ENCODE data around the gene RAP1GAP2.
A peak's percentile ranks its signal among the peaks of the same experiment; 100 is the strongest.

RAP1GAP2 gene

DNA sequence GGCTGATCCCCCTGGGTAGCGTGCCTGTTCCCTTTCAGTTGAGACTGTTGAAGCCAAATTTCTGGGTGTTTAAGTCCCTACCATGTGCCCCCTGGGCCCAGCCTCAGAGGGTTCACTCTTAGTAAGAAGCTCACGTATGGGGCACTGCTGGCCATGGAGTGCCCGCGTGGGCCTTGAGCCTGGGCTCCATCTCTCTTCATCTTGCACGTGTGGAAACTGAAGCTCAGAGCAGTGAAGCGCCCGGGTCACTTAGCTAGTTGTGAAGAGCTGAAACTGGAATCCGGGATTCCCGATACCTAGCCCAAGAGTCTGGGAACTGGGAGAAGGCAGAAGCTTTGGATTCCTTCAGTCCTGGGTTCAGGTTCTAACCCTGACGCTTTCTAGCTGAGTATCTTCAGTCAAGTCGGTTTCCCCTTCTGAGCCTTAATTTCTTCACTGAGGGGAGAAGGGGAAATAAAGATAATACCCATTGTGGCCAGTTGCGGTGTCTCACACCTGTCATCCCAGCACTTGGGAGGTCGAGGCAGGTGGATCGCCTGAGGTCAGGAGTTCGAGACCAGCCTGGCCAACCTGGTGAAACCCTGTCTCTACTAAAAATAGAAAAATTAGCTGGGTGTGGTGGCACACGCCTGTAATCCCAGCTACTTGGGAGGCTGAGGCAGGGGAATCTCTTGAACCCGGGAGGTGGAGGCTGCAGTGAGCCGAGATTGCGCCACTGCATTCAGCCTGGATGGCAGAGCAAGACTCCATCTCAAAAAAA lies 163.3 kb downstream of the RAP1GAP2 start:
- no peak for DNase-seq (ENCODE audit: insufficient read length, low spot score)
- no peak for TF ChIP-seq POLR2A (IDR thresholded peaks at IDR 0.05; ENCODE audit: low read depth, low read length)
- no peak for FAIRE-seq

DNA sequence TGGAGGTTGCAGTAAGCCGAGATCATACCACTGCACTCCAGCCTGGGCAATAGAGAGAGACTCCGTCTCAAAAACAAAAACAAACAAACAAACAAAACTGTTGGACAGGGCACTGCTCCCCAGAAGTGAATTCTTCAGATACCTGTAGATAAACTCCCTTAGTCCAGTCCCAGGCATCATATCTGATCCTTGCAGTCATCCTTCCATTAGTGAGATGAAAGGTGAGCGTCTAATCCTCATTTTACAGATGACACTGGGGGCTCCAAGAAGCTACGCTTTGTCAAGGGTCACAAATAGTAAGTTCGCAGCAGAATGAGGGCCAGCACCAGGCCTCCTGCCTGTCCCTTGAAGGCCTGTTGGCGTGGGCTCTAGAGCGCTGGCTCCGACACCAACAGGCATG lies 165.2 kb downstream of the RAP1GAP2 start:
- DNase-seq (ENCODE audit: insufficient read length, low spot score) (no peak), FAIRE-seq (no peak)
- no peak for TF ChIP-seq POLR2A (IDR thresholded peaks at IDR 0.05; ENCODE audit: low read depth, low read length)

DNA sequence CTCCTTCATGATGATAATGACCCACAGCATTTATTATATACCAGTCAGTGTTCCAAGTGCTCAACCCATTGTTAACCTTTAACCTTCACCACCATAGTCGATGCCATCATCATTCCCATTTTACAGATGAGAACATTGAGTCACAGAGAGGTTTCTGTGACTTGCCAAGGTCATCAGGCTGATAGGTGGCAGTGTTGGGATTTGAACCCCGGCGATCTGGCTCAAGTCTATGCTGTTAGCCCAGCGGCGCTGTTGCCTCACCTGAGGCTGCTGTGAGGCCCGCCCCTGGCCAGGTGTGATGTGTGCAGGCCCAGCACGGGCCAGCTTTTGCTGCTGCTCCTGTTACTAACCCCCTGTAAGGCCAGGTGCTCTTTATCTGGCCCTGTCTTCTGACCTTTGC lies 166.0 kb downstream of the RAP1GAP2 start:
- TF ChIP-seq POLR2A (IDR thresholded peaks at IDR 0.05; ENCODE audit: low read depth, low read length), result no peak
- FAIRE-seq (no peak), DNase-seq (ENCODE audit: insufficient read length, low spot score) (no peak)

DNA sequence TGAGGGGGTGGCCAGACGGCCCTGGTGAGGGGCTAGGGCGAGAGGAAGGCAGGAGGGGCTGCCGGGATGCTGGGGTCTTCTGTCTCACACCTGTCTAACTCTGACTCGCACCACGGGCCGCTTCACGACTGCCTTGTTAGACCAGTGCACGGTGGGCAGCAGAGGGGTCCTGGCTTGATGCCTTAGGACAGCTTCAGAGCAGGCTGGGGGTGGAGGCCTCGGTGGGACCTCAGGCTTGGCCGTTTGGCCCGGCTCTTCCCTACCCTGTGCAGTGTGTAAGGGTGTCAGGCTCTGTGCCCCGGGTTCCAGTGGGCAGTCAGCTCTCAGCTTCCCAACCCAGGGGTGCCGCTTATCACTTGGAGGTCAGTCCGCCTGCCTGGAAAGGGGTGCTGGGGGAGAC lies 166.5 kb downstream of the RAP1GAP2 start:
- FAIRE-seq, result no peak
- TF ChIP-seq POLR2A (IDR thresholded peaks at IDR 0.05; ENCODE audit: low read depth, low read length), result no peak
- no peak for DNase-seq (ENCODE audit: insufficient read length, low spot score)

DNA sequence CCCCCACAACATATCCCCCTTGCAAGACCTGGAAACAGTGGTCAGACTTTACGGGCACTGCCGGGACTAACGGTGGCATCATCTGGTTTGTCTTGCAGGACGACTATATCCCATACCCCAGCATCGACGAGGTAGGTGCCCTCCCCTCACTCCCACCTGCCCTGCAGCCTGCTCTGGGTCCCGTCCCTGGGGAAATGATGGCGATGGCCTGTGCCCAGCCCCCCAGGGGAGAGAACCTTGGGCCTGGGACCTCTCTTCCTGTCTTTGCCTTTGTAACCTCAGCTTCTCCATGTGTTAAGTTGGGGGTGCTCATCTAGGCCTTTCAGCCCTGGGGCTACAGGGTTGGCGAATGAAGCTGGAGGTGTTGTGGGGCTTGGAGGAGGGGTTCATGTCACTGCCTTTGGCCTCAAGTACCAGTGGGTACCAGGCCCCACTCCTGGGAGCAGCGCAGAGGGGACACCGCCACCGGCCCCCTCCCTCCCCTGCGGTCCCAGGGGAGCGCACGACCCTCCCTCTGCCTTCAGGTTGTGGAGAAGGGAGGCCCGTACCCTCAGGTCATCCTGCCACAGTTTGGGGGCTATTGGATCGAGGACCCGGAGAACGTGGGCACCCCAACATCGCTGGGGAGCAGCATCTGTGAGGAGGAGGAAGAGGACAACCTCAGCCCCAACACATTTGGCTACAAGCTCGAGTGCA lies 167.2 kb downstream of the RAP1GAP2 start:
- no peak for TF ChIP-seq POLR2A (IDR thresholded peaks at IDR 0.05; ENCODE audit: low read depth, low read length)
- DNase-seq (ENCODE audit: insufficient read length, low spot score) (no peak), FAIRE-seq (no peak)

DNA sequence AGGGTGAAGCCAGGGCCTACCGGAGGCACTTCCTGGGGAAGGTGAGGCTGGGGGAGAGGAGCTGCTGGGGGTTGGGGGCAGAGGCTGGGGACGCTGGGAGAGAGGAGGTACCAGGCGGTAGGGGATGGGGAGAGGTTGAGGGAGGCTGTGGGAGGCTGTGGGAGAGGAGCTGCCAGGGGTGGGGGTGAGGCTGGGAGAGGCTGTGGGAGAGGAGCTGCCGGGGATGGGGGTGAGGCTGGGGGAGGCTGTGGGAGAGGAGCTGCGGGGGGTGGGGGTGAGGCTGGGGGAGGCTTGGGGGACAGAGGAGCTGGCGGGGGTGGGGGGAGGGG lies 167.8 kb downstream of the RAP1GAP2 start:
- no peak for TF ChIP-seq POLR2A (IDR thresholded peaks at IDR 0.05; ENCODE audit: low read depth, low read length)
- no peak for DNase-seq (ENCODE audit: insufficient read length, low spot score)
- no peak for FAIRE-seq

DNA sequence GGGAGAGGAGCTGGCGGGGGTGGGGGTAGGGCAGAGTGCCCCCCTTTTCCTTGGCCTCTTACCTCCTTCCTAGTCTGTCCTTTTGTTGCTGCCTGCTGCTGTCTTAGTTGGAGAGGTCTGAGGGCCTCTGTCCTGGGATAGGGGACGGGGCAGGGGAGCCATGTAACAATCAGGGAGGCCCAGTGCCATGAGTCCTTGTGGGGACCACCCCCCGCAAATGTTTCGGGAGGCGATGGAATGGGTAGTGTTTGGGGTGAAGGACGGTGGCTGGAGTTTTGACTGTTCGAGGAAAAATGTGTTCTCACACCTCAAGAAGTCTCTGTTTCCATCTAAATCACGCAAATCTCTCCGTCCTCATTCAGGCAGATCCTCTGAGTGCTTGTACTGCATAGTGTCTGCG lies 168.1 kb downstream of the RAP1GAP2 start:
- DNase-seq (ENCODE audit: insufficient read length, low spot score) (no peak), FAIRE-seq (no peak)
- TF ChIP-seq POLR2A (IDR thresholded peaks at IDR 0.05; ENCODE audit: low read depth, low read length), result no peak

DNA sequence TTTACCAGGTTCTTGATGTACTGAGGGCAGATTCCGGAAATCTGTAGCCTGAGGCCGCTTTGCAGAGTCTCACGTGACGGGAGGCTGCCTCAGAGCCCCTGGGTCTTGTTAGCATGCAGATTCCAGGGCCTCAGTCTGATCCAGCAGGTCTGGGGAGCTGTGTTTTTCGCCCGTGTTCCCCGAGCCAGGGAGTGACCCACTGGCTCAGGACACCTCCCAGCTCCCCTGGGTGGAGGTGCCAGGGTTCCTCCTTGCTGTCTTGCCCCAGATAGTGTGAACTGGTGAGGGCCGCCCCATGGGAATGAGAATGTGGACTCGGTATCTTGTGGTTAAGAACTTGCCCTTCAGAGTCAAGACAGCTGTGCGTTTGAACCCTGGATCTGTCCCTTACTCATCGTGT lies 168.6 kb downstream of the RAP1GAP2 start:
- no peak for TF ChIP-seq POLR2A (IDR thresholded peaks at IDR 0.05; ENCODE audit: low read depth, low read length)
- DNase-seq (ENCODE audit: insufficient read length, low spot score) (no peak), FAIRE-seq (no peak)

DNA sequence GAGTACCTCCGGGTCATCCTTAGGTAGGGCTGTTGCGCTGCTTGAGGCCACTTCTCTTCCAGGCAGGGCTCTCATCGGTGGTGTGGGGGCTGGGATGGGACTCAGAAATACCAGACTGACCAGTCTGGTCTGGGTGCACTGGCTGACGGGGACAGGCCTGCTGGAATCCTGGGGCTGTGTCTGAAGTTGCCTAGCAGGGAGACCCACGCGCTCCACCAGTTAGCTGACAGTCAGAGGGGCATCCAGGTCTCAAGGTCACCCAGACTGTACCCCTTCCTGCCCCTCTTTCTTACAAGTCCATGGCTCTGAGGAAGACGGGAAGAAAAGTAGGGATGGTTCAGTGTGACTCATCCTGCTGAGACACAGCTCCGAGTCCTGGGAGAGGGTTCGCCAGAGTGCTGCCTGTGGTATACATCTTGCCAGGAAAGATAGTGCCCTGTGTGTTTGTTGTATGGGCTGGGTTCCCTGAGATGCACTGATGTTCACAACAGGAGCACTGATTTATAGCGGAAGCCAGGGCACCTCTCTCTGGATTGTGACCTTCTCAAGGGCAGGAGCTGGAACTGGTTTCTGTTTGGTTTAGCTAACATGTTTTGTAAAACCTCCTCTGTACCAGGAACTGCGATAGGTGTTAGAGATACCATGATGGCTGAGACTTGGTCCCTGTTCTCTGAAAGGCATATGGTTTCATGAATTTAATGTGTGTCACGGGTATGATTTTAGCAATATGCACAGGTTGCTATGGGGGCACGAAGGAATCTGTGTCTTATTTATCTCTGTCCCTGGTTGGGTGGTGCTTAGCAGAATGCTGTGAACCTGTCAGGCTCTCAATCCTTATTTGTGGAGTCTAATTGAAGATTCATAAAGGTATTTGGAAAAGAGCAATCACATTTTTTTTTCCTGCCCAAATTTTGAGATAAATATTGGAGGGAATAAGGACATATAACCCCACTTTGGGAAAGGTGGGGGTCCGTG lies 169.7 kb downstream of the RAP1GAP2 start:
- DNase-seq (ENCODE audit: insufficient read length, low spot score) (peak; percentile 71), FAIRE-seq (peak; percentile 86)
- TF ChIP-seq POLR2A (IDR thresholded peaks at IDR 0.05; ENCODE audit: low read depth, low read length), result no peak

DNA sequence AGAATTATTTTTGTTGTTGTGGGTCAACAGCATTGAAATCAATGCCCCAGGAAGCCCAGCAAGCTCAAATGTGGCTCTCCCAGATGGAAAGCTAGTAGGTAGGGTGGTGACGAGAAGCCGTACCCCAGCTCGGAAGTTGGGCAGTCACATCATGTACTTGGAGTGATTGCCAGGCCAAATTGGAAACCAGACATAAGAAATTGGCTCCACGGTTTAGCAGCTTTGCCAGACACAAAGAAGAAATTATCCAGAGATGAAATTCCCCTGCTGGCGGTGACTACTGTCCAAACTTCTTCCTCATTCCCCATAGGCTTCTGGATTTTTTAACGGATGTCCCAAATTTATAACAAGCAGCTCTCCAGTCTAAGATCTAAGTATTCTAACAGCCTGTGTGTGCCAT lies 171.3 kb downstream of the RAP1GAP2 start:
- no peak for DNase-seq (ENCODE audit: insufficient read length, low spot score)
- no peak for TF ChIP-seq POLR2A (IDR thresholded peaks at IDR 0.05; ENCODE audit: low read depth, low read length)
- no peak for FAIRE-seq

DNA sequence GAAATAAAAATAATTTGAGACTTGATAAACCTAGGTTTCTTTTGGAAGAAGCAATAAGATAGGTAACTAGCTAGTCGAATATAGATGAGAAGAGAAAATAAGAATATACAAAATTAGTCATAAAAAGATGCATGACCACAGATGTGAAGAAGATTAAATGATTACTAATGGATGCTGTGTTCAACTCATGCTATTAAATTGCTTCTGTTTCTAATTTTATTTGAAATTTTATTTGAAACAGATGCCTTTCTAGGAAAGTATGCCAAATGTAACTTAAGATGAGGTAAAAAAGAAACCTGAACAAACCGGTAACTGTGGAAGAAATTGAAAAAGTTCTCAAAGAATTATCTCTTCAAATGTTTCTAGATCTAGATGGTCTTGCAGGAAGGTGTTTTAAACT lies 175.6 kb downstream of the RAP1GAP2 start:
- no peak for DNase-seq (ENCODE audit: insufficient read length, low spot score)
- TF ChIP-seq POLR2A (IDR thresholded peaks at IDR 0.05; ENCODE audit: low read depth, low read length), result no peak
- no peak for FAIRE-seq

DNA sequence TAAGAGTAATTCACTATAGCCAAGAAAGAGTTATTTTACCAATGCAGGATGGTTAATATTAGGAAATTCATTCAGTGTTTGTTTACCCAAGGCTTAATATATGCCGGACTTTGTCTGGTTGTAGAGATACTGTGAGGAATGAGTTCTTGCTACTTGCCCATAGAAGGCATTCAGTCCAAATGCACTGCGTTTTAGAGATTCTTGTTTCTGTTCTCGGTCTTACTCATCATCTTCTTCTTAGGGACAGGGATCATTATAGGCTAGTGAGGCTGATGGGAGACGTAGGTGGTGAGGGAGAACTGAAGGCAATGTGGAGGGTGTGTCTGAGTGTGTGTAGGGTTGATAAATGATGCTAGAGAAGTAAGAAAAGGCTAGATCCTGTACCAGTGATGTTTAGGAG lies 176.5 kb downstream of the RAP1GAP2 start:
- TF ChIP-seq POLR2A (IDR thresholded peaks at IDR 0.05; ENCODE audit: low read depth, low read length), result no peak
- FAIRE-seq (no peak), DNase-seq (ENCODE audit: insufficient read length, low spot score) (no peak)

DNA sequence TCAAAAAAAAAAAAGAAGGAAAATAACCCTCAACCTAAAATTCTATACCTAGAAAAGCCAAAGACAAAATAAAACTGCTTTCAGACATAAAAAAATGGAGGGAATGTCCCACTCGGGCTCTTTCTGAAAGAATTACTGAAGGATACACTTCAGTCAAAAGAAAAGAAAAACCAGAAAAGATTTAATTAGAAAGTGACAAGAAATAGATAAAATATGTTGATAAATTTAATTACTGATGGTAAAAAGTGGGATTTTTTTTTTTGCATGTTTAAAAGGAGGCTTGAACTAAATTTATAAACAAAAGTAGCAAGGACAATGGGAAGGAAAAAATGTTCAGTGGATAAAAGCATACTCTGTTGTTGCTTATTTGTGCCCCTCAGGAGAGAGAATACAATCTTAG lies 178.1 kb downstream of the RAP1GAP2 start:
- FAIRE-seq (no peak), DNase-seq (ENCODE audit: insufficient read length, low spot score) (no peak)
- TF ChIP-seq POLR2A (IDR thresholded peaks at IDR 0.05; ENCODE audit: low read depth, low read length), result no peak

DNA sequence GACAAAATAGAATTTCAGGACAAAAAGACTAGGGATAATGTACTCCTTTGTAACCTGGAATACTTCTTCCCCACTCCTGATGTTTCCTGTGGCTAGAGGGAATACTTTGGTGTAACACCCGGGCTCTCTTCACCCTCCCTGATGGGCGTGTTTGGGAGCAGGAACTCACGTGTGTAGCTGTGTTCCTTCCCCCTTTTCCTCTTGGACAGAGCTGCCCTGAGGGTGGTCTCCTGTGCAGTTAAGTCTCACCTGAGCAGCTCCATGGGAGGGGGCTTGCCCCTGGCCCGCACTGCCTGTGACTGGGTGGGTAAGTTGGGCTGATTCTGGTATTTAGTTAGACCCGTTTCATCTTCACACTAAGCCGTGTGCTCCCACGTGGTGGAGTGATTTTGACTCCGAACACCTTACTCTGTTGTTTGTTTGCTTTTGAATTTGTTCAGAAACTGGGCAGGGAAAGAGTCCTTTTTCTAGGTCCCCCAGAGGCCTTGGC lies 179.3 kb downstream of the RAP1GAP2 start:
- FAIRE-seq (peak; percentile 75), DNase-seq (ENCODE audit: insufficient read length, low spot score) (no peak)
- no peak for TF ChIP-seq POLR2A (IDR thresholded peaks at IDR 0.05; ENCODE audit: low read depth, low read length)
